ENCODE data around the gene ATG12.

GRCh38 chr5:115820846-115821245, 20.5 kb downstream of the ATG12 start:
- no peak for TF ChIP-seq CTCF (IDR thresholded peaks at IDR 0.05; ENCODE audit: control extremely low read depth in 1 of 3, insufficient read depth in 1 of 3, low read depth in 1 of 3, low read length in 3 of 3)
- no peak for TF ChIP-seq EZH2 (IDR thresholded peaks at IDR 0.05; ENCODE audit: low read depth, low read length, severe bottlenecking)
- TF ChIP-seq TAF1 (IDR thresholded peaks at IDR 0.05; ENCODE audit: low read depth, low read length) = no peak
- no peak for TF ChIP-seq JUN (IDR thresholded peaks at IDR 0.05; ENCODE audit: low read depth, low read length)
- TF ChIP-seq USF2 (IDR thresholded peaks at IDR 0.05; ENCODE audit: low read length) = no peak
- TF ChIP-seq BRCA1 (IDR thresholded peaks at IDR 0.05; ENCODE audit: low read depth, low read length) = no peak
- TF ChIP-seq POLR2AphosphoS5 (IDR thresholded peaks at IDR 0.05; ENCODE audit: low read depth, low read length) = no peak
- no peak for TF ChIP-seq EP300 (IDR thresholded peaks at IDR 0.05; ENCODE audit: borderline replicate concordance in 1 of 2, low read depth in 2 of 2, low read length in 2 of 2)
- TF ChIP-seq CTBP2 (IDR thresholded peaks at IDR 0.05; ENCODE audit: borderline replicate concordance, insufficient read depth, insufficient read length, low read length) = no peak
- no peak for TF ChIP-seq TCF12 (IDR thresholded peaks at IDR 0.05; ENCODE audit: low read depth, low read length)
